Gastroesophageal sphincter (tissue), 4 donors: ENCODE measurements around the gene RTF1. TPM values are rescaled to one million over a fixed set of nuclear protein-coding genes. Genes with fewer than 3 reads are reported as not detected.

Experiments used
- ATAC-seq: fragments of 150-250 bp; one replicate; pipeline ENCODE4 v1.9.1; 2016; ENCODE audit warnings: mild to moderate bottlenecking, moderate library complexity
- H3K27ac ChIP-seq, 4 donors: fragments of 200-600 bp; sonication (generic) in 3 of 4; 1 replicate in 3 of 4; 2 replicates in 1 of 4; pipeline ENCODE4 v1.5.1; 2016 to 2019
- H3K27me3 ChIP-seq: fragments of 200-600 bp; sonication (generic); one replicate; pipeline ENCODE4 v1.5.1; 2019
- H3K36me3 ChIP-seq, 2 donors: fragments of 200-600 bp; sonication (generic); one replicate each; pipeline ENCODE4 v1.5.1; 2019; ENCODE audit warnings: control low read depth in 1 of 2
- H3K4me1 ChIP-seq, 3 donors: fragments of 200-600 bp; sonication (generic); 1 replicate in 2 of 3; 2 replicates in 1 of 3; pipeline ENCODE4 v1.5.1; 2016 to 2019; ENCODE audit warnings: control low read depth in 2 of 3
- H3K4me3 ChIP-seq, 2 donors: fragments of 200-600 bp; sonication (generic); one replicate each; pipeline ENCODE4 v1.5.1; 2019; ENCODE audit warnings: mild to moderate bottlenecking in 1 of 2, moderate library complexity in 1 of 2
- H3K9me3 ChIP-seq, 3 donors: fragments of 200-600 bp; sonication (generic); one replicate each; pipeline ENCODE4 v1.5.1; 2017 to 2019; ENCODE audit warnings: control low read depth in 2 of 3
- EP300 ChIP-seq: sonication (generic); formaldehyde crosslinking; IDR thresholded peaks from one replicate; pipeline ENCODE4 v1.6.1; 2017; ENCODE audit warnings: antibody characterized with exemption, mild to moderate bottlenecking
- POLR2A ChIP-seq, 2 donors: fragments of 450-650 bp; IDR thresholded peaks; one replicate each; pipeline ENCODE4 v1.6.1; 2017; ENCODE audit warnings: antibody characterized with exemption in 2 of 2, mild to moderate bottlenecking in 2 of 2, moderate library complexity in 1 of 2
- POLR2AphosphoS5 ChIP-seq: sonication (generic); formaldehyde crosslinking; IDR thresholded peaks from one replicate; pipeline ENCODE4 v1.6.1; 2017; ENCODE audit warnings: antibody characterized with exemption
- WGBS, 2 donors: methylation state at CpG; one replicate each; pipeline ENCODE4 v1.1.5; 2018; ENCODE audit warnings: low coverage in 1 of 2; 5-methylcytosine and 5-hydroxymethylcytosine counted together
- total RNA-seq, 4 donors: library from RNA; depleted of rRNA; stranded (reverse); fragments of >200 nt; gene quantifications; one replicate each; pipeline ENCODE4 v1.1.0, GENCODE V29; 2016
- TF ChIP-seq, protein P1 (sequence below), 4 experiments: fragments of 200-600 bp in 2 of 4; fragments of 450-650 bp in 2 of 4; sonication (generic) in 1 of 4; IDR thresholded peaks; one replicate each; pipeline ENCODE4 v1.5.1; 2017 to 2019; ENCODE audit warnings: antibody characterized with exemption in 4 of 4, mild to moderate bottlenecking in 2 of 4, moderate library complexity in 2 of 4

Gene RTF1
- total RNA-seq, 4 donors from 2014 or later: 31.9 to 53.2 (median 34.8) TPM

DNA sequence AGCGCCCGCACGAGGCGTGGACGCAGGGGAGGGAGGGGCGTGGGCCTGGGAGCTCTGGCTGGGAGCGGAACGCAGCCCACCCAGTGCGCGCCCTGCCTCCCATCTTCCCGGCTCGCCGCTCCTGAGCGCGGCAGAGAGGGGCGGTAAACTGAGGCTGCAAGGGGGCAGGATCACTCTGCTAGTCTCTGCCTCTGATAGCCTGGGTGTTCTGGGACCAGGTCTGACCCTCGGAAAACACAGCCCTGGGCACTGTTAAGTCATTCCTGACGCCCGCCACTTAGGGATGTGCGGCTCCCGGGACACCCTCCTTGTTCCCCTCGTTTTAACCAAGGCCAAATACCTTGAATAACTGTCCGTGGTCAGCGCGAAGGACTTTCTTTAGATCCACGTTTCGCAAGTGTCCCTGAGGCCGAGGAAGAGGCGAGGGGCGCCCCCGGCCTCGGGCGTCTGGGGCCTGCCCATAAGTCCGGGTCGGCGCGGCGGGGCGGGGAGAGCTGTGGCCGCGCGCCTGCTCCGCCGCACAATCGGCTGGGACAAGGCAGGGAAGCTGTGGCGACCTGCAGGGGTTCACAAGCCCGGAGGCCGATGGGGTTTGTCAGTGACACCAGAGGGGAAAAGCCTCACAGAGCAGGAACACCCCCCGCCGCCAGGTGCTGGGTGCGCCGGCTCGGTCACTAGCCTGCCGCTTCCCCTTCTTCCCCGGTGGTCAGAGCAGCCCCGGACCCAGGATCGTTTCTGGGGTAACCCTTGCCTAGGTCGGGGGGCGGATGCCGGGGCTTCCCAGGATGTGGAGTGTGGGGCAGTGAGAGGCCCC, 78.2 kb downstream of the RTF1 start:
- Histone ChIP-seq H3K9me3 (no peaks in the 10 kb centered on the region), H3K4me3 (peak overlapping the region in 1 of 2 donors; percentile 66), H3K4me1 (peaks cover 0 to 45% (median 22%) of the 10 kb centered on the region in 3 donors), H3K27me3 (peaks cover 40% of the 10 kb centered on the region), H3K27ac (no peak overlapping the region), H3K36me3 (no peaks in the 10 kb centered on the region)
- no CpG with 5 or more reads among the region's 60 CpGs for WGBS, 2 donors
- TF ChIP-seq POLR2AphosphoS5 (no peak), EP300 (no peak), POLR2A (IDR thresholded peaks at IDR 0.05) (no peak)
- TF ChIP-seq, protein P1, sequence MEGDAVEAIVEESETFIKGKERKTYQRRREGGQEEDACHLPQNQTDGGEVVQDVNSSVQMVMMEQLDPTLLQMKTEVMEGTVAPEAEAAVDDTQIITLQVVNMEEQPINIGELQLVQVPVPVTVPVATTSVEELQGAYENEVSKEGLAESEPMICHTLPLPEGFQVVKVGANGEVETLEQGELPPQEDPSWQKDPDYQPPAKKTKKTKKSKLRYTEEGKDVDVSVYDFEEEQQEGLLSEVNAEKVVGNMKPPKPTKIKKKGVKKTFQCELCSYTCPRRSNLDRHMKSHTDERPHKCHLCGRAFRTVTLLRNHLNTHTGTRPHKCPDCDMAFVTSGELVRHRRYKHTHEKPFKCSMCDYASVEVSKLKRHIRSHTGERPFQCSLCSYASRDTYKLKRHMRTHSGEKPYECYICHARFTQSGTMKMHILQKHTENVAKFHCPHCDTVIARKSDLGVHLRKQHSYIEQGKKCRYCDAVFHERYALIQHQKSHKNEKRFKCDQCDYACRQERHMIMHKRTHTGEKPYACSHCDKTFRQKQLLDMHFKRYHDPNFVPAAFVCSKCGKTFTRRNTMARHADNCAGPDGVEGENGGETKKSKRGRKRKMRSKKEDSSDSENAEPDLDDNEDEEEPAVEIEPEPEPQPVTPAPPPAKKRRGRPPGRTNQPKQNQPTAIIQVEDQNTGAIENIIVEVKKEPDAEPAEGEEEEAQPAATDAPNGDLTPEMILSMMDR (IDR thresholded peaks at IDR 0.05): no peak
- no peak for ATAC-seq

DNA sequence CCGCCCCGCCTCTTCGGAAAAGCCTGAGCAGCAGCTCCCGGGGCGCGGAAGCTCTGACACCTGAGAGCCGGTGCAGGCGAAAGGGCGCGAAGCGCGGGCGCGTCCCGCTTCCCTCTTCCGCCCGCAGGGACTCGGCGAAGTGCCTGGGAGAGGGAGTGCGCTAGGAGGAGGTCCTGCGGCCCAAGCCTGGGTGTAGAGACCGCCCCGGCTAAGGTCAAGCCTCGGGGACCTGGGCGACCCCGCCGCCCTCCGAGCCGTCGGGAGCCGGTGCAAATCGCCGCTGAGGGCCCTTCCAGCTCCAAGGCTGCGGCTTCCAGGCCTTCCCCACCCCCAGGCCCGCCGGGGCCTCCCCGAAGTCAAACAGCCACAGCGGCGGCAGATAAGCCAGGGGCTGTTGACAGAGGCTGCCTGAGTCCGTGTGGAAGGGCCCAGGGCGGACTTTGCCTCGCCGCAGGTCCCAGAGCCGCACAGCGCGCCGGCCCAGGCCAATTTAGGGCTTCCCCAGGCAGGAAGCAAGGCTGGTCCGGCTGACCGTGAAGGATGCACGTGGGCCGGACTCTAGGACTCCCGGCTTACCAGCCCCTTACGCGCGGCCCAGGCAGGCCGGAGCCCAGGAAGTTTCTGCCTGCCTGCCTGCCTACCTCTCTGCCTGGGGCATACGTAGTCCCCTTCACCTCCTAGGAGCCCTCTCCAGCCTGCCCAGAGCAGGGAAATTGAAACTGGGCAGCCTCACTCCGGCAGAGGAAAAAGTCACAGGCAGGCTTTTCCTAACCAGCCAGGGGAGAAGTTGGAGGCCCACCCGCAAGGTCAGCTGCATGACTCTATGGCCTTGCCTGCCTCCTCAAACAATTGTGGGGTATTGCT, 79.1 kb downstream of the RTF1 start:
- H3K36me3 ChIP-seq: no peaks in the 10 kb centered on the region
- H3K4me3 ChIP-seq: peak overlapping the region in 1 of 2 donors; percentile 66
- H3K9me3 ChIP-seq: no peaks in the 10 kb centered on the region
- H3K27ac ChIP-seq: no peak overlapping the region
- peaks cover 44% of the 10 kb centered on the region for H3K27me3 ChIP-seq
- no peak for ATAC-seq
- WGBS, 2 donors: no CpG with 5 or more reads among the region's 59 CpGs
- TF ChIP-seq EP300 (no peak), POLR2A (IDR thresholded peaks at IDR 0.05) (no peak)
- TF ChIP-seq, protein P1 (IDR thresholded peaks at IDR 0.05): no peak
- peaks cover 0 to 45% (median 22%) of the 10 kb centered on the region in 3 donors for H3K4me1 ChIP-seq

DNA sequence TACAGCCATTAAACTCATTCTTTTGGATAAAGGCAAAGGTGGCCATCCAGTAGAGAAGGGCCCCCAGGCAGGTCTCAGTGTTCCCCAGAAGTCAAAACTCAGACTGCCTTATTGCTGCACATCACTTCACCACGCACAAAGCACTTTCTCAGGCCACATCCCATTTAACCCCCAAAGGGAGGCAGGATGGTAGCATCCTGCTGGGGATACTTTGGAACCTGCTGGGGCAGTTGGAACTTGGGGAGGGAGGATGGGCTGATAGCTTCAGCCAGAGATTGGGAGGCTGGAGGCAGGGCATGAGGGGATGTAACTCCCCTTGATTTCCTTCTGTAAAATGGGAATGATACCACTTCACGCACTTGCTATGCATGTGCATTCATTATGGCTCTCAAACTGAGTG, 81.8 kb downstream of the RTF1 start:
- no peak for ATAC-seq
- TF ChIP-seq POLR2A (IDR thresholded peaks at IDR 0.05) (no peak), EP300 (no peak), POLR2AphosphoS5 (no peak)
- TF ChIP-seq, protein P1 (IDR thresholded peaks at IDR 0.05): no peak
- 90 to 100% methylated on average over 2 of the region's 2 CpGs for WGBS, 2 donors
- H3K4me1 ChIP-seq: peaks cover 0 to 46% (median 32%) of the 10 kb centered on the region in 3 donors
- no peak overlapping the region for H3K27ac ChIP-seq
- H3K9me3 ChIP-seq: no peaks in the 10 kb centered on the region
- no peaks in the 10 kb centered on the region for H3K36me3 ChIP-seq
- H3K27me3 ChIP-seq: peaks cover 68% of the 10 kb centered on the region
- H3K4me3 ChIP-seq: no peak overlapping the region

DNA sequence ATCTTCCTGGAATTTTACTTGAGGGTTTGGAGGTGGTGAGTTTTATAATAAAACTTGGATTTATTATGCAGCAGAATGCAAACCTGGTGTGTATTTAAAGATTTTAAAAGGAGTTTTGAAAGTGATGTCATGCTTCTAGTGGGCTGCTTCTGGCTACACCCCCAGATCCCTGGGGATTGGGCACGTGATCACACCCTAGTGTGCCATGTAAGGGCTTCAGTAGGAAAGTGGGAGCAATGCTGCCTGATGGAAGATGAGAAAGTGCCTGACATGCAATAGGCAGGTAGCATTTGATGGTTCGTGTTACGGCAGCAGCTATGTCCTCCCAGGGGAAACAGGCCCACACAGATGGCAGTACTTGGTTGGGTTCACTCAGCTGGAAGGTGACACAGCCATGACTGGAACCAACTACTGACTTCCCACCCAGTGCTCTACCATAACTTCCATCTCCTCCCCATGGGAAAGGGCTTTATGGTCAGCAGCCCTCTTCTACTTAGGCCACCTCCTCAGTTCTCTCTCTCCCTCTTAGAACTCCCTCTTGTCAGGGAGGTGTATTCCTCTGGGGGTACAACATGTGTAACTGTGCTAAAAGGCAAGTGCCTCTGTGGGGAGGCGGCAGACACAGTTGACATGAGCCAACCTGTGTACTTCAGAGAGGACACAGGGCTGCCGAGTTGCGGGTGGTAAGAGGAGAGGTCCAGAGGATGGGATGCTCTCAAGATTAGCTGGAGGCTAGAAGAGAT, 82.4 kb downstream of the RTF1 start:
- Histone ChIP-seq H3K4me1 (peaks cover 0 to 41% (median 29%) of the 10 kb centered on the region in 3 donors), H3K27ac (no peak overlapping the region), H3K36me3 (no peaks in the 10 kb centered on the region), H3K9me3 (no peaks in the 10 kb centered on the region), H3K27me3 (peaks cover 68% of the 10 kb centered on the region), H3K4me3 (no peak overlapping the region)
- ATAC-seq: no peak
- 90% methylated on average over 5 of the region's 6 CpGs; no CpG with 5 or more reads in 1 of the 2 donors for WGBS, 2 donors
- no peak for TF ChIP-seq POLR2A (IDR thresholded peaks at IDR 0.05)
- TF ChIP-seq EP300: no peak
- no peak for TF ChIP-seq POLR2AphosphoS5
- TF ChIP-seq, protein P1 (IDR thresholded peaks at IDR 0.05): no peak
